Fibroblast of villous mesenchyme (primary cell): ENCODE results near the gene CCND3. TPM values are rescaled to one million over a fixed set of nuclear protein-coding genes. Genes with fewer than 3 reads are reported as not detected.
A peak's percentile ranks its signal among the peaks of the same experiment; 100 is the strongest.

Source experiments
- DNase-seq: peaks from one replicate; pipeline ENCODE4 v3.0.0-alpha.2; 2010; ENCODE audit warnings: low read depth
- H3K4me3 ChIP-seq: 2 replicates; pipeline ENCODE4 v1.5.1; 2011; ENCODE audit warnings: low read depth, mild to moderate bottlenecking, low read length
- small RNA-seq: library from RNA; depleted of rRNA; stranded (forward); fragments of <200 nt; gene quantifications from one replicate; pipeline ENCODE3, GENCODE V24; 2012
- total RNA-seq: library from RNA; depleted of rRNA; stranded (reverse); fragments of >200 nt; gene quantifications from 2 replicates; pipeline ENCODE4 v1.2.3, GENCODE V29; 2012
- TF ChIP-seq, protein P1 (sequence below): IDR thresholded peaks from 2 replicates; pipeline ENCODE4 v1.5.1; 2012; ENCODE audit warnings: low read depth, mild to moderate bottlenecking, low read length; ENCODE audit not compliant: insufficient read depth

Gene CCND3
- total RNA-seq, 1 donor: 42.3 TPM

DNA sequence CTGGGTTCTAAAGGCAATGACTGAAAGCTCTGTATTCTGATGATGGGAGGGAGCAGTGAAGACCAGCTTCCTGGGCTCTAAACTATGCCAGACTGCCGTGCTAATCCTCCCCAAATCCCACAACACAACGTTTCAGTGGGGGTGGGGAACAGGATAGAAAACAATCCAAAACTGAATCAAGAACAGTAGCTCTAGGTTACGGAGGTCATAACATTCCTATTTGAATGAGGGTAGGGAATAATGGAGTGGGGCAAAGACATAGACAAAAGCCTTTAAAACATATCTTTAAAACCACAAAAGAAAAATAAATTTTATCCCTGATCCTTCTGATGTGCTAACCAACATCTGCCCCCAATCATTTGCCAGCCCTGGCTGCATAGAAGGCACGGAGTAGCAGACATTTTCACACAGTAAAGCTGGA is 54.3 kb downstream of the CCND3 start:
- no peak overlapping the region for H3K4me3 ChIP-seq
- peak; percentile 5 for DNase-seq
- TF ChIP-seq, protein P1, sequence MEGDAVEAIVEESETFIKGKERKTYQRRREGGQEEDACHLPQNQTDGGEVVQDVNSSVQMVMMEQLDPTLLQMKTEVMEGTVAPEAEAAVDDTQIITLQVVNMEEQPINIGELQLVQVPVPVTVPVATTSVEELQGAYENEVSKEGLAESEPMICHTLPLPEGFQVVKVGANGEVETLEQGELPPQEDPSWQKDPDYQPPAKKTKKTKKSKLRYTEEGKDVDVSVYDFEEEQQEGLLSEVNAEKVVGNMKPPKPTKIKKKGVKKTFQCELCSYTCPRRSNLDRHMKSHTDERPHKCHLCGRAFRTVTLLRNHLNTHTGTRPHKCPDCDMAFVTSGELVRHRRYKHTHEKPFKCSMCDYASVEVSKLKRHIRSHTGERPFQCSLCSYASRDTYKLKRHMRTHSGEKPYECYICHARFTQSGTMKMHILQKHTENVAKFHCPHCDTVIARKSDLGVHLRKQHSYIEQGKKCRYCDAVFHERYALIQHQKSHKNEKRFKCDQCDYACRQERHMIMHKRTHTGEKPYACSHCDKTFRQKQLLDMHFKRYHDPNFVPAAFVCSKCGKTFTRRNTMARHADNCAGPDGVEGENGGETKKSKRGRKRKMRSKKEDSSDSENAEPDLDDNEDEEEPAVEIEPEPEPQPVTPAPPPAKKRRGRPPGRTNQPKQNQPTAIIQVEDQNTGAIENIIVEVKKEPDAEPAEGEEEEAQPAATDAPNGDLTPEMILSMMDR: no peak

DNA sequence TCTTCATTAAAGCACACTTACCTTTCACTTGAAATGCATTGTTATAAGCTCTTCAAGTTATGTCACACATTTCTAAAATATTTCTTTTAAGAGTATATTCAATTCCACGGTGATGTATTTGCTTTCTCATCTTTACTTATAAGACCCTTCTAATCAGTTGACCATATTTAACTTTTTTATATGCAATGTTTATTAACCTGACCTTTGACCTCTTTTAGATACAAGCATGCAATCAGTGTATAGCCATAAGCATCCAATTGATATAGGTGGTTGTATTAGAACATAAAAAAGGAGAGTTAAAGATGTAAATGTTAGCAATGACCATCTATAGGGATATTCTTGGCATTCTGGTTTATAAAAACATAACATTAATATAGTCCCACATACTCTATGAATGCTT is 55.7 kb downstream of the CCND3 start:
- TF ChIP-seq, protein P1: no peak
- no peak overlapping the region for H3K4me3 ChIP-seq
- DNase-seq: no peak

DNA sequence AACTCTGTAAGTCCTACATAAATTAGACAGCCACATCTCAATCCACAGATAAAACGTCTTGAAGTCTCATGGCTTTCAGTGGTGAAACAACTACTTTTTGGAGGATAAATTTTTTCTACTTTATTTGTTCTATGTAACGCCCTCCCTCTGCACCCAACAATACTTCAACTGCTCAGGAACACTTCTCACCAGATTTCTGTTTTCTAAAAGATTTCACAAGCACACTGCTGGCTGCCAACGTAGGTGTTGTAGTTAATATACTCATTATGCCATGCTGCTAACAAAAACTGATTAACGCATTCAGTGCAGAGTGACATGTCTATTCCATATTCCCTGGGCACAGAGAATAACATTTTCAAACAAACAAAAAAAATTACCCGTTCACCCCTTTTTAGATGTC is 56.7 kb downstream of the CCND3 start:
- DNase-seq: no peak
- no peak overlapping the region for H3K4me3 ChIP-seq
- TF ChIP-seq, protein P1: no peak

Small RNAs within 50 kb of the gene (small RNA-seq; reads per million reads assigned to genes)
- not detected for gene RF00019

Other genes with a start within 250 kb of the CCND3 start
- gene TFEB, start 206.2 kb downstream of the CCND3 start, total RNA-seq: 3.0 and 5.2 TPM in 2 replicates
- gene PGC, start 194.4 kb downstream of the CCND3 start, total RNA-seq: not detected in 2 replicates
- 1.3 TPM in 2 replicates for gene FRS3, start 161.9 kb downstream of the CCND3 start, total RNA-seq
- 0.64 and 0.86 TPM in 2 replicates for gene PRICKLE4, start 161.0 kb downstream of the CCND3 start, total RNA-seq
- 67.3 and 70.0 TPM in 2 replicates for gene TOMM6, start 154.1 kb downstream of the CCND3 start, total RNA-seq
- 2.3 and 3.0 TPM in 2 replicates for gene USP49, start 46.4 kb downstream of the CCND3 start, total RNA-seq
- gene MED20, start 20.7 kb downstream of the CCND3 start, total RNA-seq: 31.9 and 40.2 TPM in 2 replicates
- gene BYSL, start 20.3 kb downstream of the CCND3 start, total RNA-seq: 13.2 and 20.7 TPM in 2 replicates
- 16.0 and 20.0 TPM in 2 replicates for gene TAF8, start 108.7 kb upstream of the CCND3 start, total RNA-seq
- 2.6 and 4.3 TPM in 2 replicates for gene C6orf132, start 200.8 kb upstream of the CCND3 start, total RNA-seq
- gene GUCA1A, start 231.6 kb upstream of the CCND3 start, total RNA-seq: 0.32 TPM in 1 of 2 replicates, not detected in the other